HG03196 (cell line): ENCODE data around the gene NR6A1.

ENCODE experiments used
- ATAC-seq: cut with Tn5 transposase; IDR thresholded peaks from one replicate; pipeline ENCODE4 v1.9.1; 2021; ENCODE audit not compliant: unreplicated experiment

The NR6A1 gene

GRCh38 chr9:124771021-124771866 is at the start of gene NR6A1:
Gene NR6A1 (minus strand): TSS chr9:124771311.
- peak; percentile 83 for ATAC-seq

- no peak for ATAC-seq
Measured at GRCh38 chr9:124818431-124819281, 47.5 kb upstream of the NR6A1 start.

GRCh38 chr9:124815601-124816000 is 44.5 kb upstream of the NR6A1 start:
- no peak for ATAC-seq

- ATAC-seq, result no peak
Measured at GRCh38 chr9:124814164-124814535, 43.0 kb upstream of the NR6A1 start.

GRCh38 chr9:124813501-124814163 is 42.5 kb upstream of the NR6A1 start:
- ATAC-seq, result no peak

- ATAC-seq, result no peak
Measured at GRCh38 chr9:124813041-124813440, 41.9 kb upstream of the NR6A1 start.

GRCh38 chr9:124812441-124812876 is 41.3 kb upstream of the NR6A1 start:
- no peak for ATAC-seq

- ATAC-seq, result no peak
Measured at GRCh38 chr9:124810663-124811355, 39.7 kb upstream of the NR6A1 start.

GRCh38 chr9:124809741-124810500 is 38.8 kb upstream of the NR6A1 start:
- ATAC-seq, result no peak

GRCh38 chr9:124809211-124809610 is 38.1 kb upstream of the NR6A1 start:
- no peak for ATAC-seq

- no peak for ATAC-seq
Measured at GRCh38 chr9:124808246-124808956, 37.3 kb upstream of the NR6A1 start.

- no peak for ATAC-seq
Measured at GRCh38 chr9:124805186-124805585, 34.1 kb upstream of the NR6A1 start.

- no peak for ATAC-seq
Measured at GRCh38 chr9:124803911-124804310, 32.8 kb upstream of the NR6A1 start.

- ATAC-seq, result no peak
Measured at GRCh38 chr9:124802426-124802825, 31.3 kb upstream of the NR6A1 start.

GRCh38 chr9:124801356-124801755 is 30.2 kb upstream of the NR6A1 start:
- no peak for ATAC-seq

- no peak for ATAC-seq
Measured at GRCh38 chr9:124800306-124801259, 29.5 kb upstream of the NR6A1 start.

- no peak for ATAC-seq
Measured at GRCh38 chr9:124799274-124800006, 28.3 kb upstream of the NR6A1 start.
